ENCODE results near the gene KLF17. TPM values are rescaled to one million over a fixed set of nuclear protein-coding genes. Genes with fewer than 3 reads are reported as not detected.

The KLF17 gene
- total RNA-seq, 4 donors from 2014 or later: not detected

DNA sequence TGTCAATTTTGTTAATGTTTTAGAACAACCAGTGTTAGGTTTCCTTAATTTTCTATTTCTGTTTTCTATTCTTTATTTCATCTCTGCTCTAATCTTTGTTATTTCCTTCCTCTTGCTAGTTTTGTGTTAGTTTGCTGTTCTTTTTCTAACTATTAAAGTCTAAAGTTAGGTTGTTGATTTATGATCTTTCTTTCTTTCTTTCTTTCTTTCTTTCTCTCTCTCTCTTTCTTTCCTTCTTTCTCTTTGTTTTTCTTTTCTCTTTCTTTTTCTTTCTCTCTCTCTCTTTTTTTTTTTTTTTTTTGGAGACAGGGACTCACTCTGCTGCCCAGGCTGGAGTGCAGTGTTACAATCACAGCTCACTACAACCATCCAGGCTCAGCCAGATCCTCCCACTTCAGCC, 40.2 kb downstream of the KLF17 start:
- intact Hi-C loops (cut with DNase I; ENCODE audit: low total_unique reads): no loop called here
- TF ChIP-seq POLR2A (IDR thresholded peaks at IDR 0.05): no peak
- TF ChIP-seq, protein P1, sequence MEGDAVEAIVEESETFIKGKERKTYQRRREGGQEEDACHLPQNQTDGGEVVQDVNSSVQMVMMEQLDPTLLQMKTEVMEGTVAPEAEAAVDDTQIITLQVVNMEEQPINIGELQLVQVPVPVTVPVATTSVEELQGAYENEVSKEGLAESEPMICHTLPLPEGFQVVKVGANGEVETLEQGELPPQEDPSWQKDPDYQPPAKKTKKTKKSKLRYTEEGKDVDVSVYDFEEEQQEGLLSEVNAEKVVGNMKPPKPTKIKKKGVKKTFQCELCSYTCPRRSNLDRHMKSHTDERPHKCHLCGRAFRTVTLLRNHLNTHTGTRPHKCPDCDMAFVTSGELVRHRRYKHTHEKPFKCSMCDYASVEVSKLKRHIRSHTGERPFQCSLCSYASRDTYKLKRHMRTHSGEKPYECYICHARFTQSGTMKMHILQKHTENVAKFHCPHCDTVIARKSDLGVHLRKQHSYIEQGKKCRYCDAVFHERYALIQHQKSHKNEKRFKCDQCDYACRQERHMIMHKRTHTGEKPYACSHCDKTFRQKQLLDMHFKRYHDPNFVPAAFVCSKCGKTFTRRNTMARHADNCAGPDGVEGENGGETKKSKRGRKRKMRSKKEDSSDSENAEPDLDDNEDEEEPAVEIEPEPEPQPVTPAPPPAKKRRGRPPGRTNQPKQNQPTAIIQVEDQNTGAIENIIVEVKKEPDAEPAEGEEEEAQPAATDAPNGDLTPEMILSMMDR (IDR thresholded peaks at IDR 0.05): no peak
- H3K4me3 ChIP-seq (ENCODE audit: low read depth, poor library complexity, severe bottlenecking): no peak overlapping the region
- DNase-seq (ENCODE audit: low spot score in 2 of 2): no peak

DNA sequence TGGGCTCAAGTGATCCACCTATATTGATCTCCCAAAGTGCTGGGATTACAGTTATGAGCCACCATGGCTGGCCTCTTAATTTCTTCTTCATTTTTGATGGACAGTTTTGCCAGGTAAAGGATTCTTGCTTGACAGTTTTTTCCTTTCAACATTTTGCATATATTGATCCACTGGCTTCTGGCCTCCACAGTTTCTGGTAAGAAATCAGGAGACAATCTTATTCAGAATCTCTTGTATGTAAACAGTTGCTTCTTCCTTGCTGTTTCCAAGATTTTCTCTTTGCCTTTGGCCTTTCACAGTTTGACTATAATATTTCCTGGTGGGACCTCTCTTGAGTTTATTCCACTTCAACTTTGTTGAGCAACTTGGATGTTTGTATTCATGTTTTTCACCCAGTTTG, 42.9 kb downstream of the KLF17 start:
- no peak overlapping the region for H3K4me3 ChIP-seq (ENCODE audit: low read depth, poor library complexity, severe bottlenecking)
- no peak for DNase-seq (ENCODE audit: low spot score in 2 of 2)
- intact Hi-C loops (cut with DNase I; ENCODE audit: low total_unique reads): no loop called here
- TF ChIP-seq POLR2A (IDR thresholded peaks at IDR 0.05): no peak
- TF ChIP-seq, protein P1 (IDR thresholded peaks at IDR 0.05): no peak

DNA sequence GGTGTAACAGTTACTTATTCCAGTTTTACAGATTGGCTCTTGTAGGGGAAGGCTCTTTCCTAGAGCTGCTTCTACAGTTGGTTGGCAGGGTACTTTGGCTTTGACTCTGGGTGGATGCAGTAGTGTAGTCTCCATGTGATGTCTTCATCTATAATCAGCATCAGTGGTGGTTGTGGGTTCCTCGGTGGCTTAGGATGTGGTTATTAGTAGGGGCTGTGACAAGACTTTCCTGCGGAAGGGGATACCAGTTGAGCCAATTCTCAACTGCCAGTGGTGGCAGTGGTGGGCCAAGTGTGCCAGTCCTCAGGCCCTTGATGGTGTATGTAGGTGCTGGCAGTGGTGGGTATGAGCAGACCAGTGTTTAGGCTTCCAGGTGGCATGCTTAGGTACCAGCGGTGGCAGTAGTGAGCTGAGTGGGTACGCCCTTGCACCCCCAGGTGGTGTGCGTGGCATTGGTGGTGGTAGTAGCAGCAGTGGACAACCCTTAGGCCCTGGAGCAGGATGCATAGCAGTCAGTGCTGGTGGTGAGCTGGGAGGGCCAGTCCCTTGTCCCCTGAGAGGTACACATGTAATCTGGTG, 50.0 kb downstream of the KLF17 start:
- intact Hi-C loops (cut with DNase I; ENCODE audit: low total_unique reads): no loop called here
- no peak for DNase-seq (ENCODE audit: low spot score in 2 of 2)
- 88 to 90% methylated on average over 5 of the region's 5 CpGs for WGBS, 2 donors
- no peak overlapping the region for H3K4me3 ChIP-seq (ENCODE audit: low read depth, poor library complexity, severe bottlenecking)
- TF ChIP-seq, protein P1 (IDR thresholded peaks at IDR 0.05): no peak
- no peak for TF ChIP-seq POLR2A (IDR thresholded peaks at IDR 0.05)

DNA sequence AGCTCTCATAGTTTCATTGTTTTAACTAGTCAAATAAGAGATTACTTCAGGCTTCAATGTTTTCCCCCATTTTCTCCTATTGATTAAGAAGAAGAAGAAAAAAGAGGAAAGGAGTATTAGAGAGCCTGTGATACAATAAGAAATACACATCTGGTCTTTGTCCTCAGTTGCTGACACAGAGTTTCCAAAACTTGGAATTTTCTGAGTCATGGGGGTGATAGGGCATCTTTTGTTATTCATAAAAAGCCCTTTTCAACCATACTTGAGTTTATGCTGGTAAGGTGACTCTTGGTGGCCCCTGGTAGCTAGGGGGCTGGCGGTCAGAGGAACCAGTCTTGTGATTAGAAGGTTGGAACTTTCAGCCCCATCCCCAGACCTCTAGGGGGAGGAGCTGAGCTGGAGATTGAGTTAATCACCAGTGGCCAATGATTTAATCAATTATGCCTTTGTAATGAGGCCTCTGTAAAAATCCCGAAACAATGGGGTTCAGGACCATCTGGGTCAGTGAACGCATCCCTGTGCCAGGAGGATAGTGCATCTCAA, 51.7 kb downstream of the KLF17 start:
- H3K4me3 ChIP-seq (ENCODE audit: low read depth, poor library complexity, severe bottlenecking): no peak overlapping the region
- intact Hi-C loops (cut with DNase I; ENCODE audit: low total_unique reads): no loop called here
- WGBS, 2 donors: 89 to 93% methylated on average over 3 of the region's 3 CpGs
- no peak for DNase-seq (ENCODE audit: low spot score in 2 of 2)
- TF ChIP-seq POLR2A (IDR thresholded peaks at IDR 0.05): no peak
- TF ChIP-seq, protein P1 (IDR thresholded peaks at IDR 0.05): no peak

DNA sequence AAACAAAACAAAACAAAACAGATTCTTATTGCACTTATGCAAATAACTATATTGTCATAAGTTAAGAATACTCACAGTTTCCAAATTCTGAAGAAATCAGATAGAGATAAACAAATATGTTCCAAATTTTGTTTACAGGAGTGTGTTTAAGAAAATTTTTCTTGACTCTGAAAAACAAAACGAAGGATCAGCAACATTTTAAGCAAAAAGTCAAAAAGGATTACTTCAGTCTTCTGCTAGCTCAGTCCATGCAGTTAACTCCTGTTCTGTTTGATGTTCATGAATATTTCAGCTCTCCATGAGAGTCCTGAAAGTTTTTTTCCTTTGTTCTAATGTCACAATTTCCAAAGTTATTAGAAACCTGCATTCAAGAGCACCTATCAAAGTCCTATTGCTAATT, 56.0 kb downstream of the KLF17 start:
- WGBS, 2 donors: 70 to 75% methylated on average over 1 of the region's 1 CpG
- intact Hi-C loops (cut with DNase I; ENCODE audit: low total_unique reads): no loop called here

More for the DNA sequence above, 56.0 kb downstream of the KLF17 start:
- TF ChIP-seq, protein P1 (IDR thresholded peaks at IDR 0.05): no peak
- DNase-seq (ENCODE audit: low spot score in 2 of 2): no peak
- no peak overlapping the region for H3K4me3 ChIP-seq (ENCODE audit: low read depth, poor library complexity, severe bottlenecking)

Other genes with a start within 250 kb of the KLF17 start
- gene ARTN, start 185.0 kb upstream of the KLF17 start, total RNA-seq: 1 to 10 TPM in 1 of 4 donors, under 1 TPM in 3; 0.63 to 3.6 (median 0.84) TPM
- 10 to 100 TPM; 14.6 to 24.1 (median 18.2) TPM for gene IPO13, start 171.9 kb upstream of the KLF17 start, total RNA-seq
- gene DPH2, start 148.8 kb upstream of the KLF17 start, total RNA-seq: 10 to 100 TPM; 12.8 to 26.6 (median 17.7) TPM
- 100 to 1,000 TPM; 135 to 180 (median 169) TPM for gene ATP6V0B, start 143.9 kb upstream of the KLF17 start, total RNA-seq
- gene B4GALT2, start 139.6 kb upstream of the KLF17 start, total RNA-seq: 10 to 100 TPM; 21.6 to 50.5 (median 30.3) TPM
- gene CCDC24, start 127.2 kb upstream of the KLF17 start, total RNA-seq: 1 to 10 TPM; 1.6 to 6.1 (median 2.7) TPM
- gene SLC6A9, start 87.4 kb upstream of the KLF17 start, total RNA-seq: 10 to 100 TPM; 55.8 to 85.7 (median 62.0) TPM
- not detected for gene KLF18, start 22.8 kb downstream of the KLF17 start, total RNA-seq
- gene DMAP1, start 94.7 kb downstream of the KLF17 start, total RNA-seq: 10 to 100 TPM; 37.1 to 46.9 (median 39.8) TPM
- gene ERI3, start 236.4 kb downstream of the KLF17 start, total RNA-seq: 10 to 100 TPM; 28.3 to 43.3 (median 40.4) TPM

Data from lower leg skin (tissue), 4 donors.